Measurements from ENCODE around the gene KRT84. TPM values are rescaled to one million over a fixed set of nuclear protein-coding genes. Genes with fewer than 3 reads are reported as not detected.

Gene KRT84
- total RNA-seq, 1 experiment from 2014 or later: not detected

DNA sequence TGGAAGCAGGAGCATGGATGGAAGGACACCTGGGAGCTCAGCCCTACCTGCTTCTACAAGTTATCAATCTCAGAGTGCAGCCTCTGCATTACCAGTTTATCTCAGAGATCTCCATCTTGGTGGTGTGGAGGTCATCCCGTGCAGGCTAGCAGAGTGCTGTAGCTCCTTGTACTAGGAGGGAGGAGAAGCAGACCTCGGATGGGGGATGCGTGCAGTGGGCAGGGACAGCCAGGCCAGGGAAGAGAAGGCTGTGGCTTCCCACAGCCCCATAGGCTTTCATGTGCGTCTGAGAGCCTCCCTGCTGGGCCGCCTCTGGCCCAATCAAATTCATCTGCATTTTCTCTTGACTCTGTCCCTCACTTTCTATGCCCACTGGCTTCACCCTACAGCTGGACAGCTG, 29.5 kb upstream of the KRT84 start (continued):
- no peak for TF ChIP-seq ZNF532 (CRISPR knock-in tag; IDR thresholded peaks at IDR 0.05; ENCODE audit: borderline replicate concordance)
- TF ChIP-seq ESRRA (CRISPR knock-in tag; IDR thresholded peaks at IDR 0.05; ENCODE audit: borderline replicate concordance): no peak
- TF ChIP-seq, protein P1, sequence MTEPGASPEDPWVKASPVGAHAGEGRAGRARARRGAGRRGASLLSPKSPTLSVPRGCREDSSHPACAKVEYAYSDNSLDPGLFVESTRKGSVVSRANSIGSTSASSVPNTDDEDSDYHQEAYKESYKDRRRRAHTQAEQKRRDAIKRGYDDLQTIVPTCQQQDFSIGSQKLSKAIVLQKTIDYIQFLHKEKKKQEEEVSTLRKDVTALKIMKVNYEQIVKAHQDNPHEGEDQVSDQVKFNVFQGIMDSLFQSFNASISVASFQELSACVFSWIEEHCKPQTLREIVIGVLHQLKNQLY (CRISPR knock-in tag; IDR thresholded peaks at IDR 0.05): no peak
- TF ChIP-seq ZNF121 (CRISPR knock-in tag; IDR thresholded peaks at IDR 0.05): no peak

GRCh38 chr12:52413782-52414345, 28.4 kb upstream of the KRT84 start:
- Mint-ChIP-seq H3K27me3 (ENCODE audit: low read depth) (no peaks in the 10 kb centered on the region), H3K36me3 (peaks cover 3% of the 10 kb centered on the region; the same call in 1 of the 2 replicates), H3K4me1 (peaks cover 9% of the 10 kb centered on the region), H3K27ac (no peak overlapping the region), H3K4me3 (no peak overlapping the region), H3K9me3 (peaks cover 7% of the 10 kb centered on the region)
- POLR2A ChIA-PET: no interaction called here
- DNase-seq (ENCODE audit: low spot score): peak; percentile 43
- CTCF ChIA-PET: interaction anchor here (0.5 to 5.4 kb wide), 27 partner anchors 9 to 476 kb away, joined by 3 to 35 read pairs (median 4); no protein-coding TSS in a partner anchor
- ATAC-seq: peak; percentile 80
- TF ChIP-seq, protein P1 (CRISPR knock-in tag; IDR thresholded peaks at IDR 0.05): no peak
- TF ChIP-seq SMAD3 (CRISPR knock-in tag; IDR thresholded peaks at IDR 0.05; ENCODE audit: borderline replicate concordance) (no peak), NFATC4 (CRISPR knock-in tag; IDR thresholded peaks at IDR 0.05) (no peak), GRHL2 (CRISPR knock-in tag; IDR thresholded peaks at IDR 0.05; ENCODE audit: insufficient replicate concordance, severe bottlenecking) (no peak), FOXJ3 (CRISPR knock-in tag; IDR thresholded peaks at IDR 0.05; ENCODE audit: borderline replicate concordance) (no peak), ZNF232 (CRISPR knock-in tag; IDR thresholded peaks at IDR 0.05) (no peak), AR (CRISPR knock-in tag; IDR thresholded peaks at IDR 0.05) (no peak), STAT6 (CRISPR knock-in tag; conservative IDR thresholded peaks at IDR 0.05; ENCODE audit: low read depth) (no peak), KAT7 (CRISPR knock-in tag; IDR thresholded peaks at IDR 0.05; ENCODE audit: borderline replicate concordance) (no peak), SP1 (CRISPR knock-in tag; conservative IDR thresholded peaks at IDR 0.05) (no peak), ESRRA (CRISPR knock-in tag; IDR thresholded peaks at IDR 0.05; ENCODE audit: borderline replicate concordance) (no peak), MAX (CRISPR knock-in tag; IDR thresholded peaks at IDR 0.05) (no peak), NR1H2 (CRISPR knock-in tag; IDR thresholded peaks at IDR 0.05) (no peak), ZNF219 (CRISPR knock-in tag; IDR thresholded peaks at IDR 0.05; ENCODE audit: borderline replicate concordance) (no peak)
- TF ChIP-seq, protein P2, sequence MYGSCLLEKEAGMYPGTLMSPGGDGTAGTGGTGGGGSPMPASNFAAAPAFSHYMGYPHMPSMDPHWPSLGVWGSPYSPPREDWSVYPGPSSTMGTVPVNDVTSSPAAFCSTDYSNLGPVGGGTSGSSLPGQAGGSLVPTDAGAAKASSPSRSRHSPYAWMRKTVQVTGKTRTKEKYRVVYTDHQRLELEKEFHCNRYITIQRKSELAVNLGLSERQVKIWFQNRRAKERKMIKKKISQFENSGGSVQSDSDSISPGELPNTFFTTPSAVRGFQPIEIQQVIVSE (CRISPR knock-in tag; IDR thresholded peaks at IDR 0.05; ENCODE audit: borderline replicate concordance): no peak
- TF ChIP-seq, protein P3, sequence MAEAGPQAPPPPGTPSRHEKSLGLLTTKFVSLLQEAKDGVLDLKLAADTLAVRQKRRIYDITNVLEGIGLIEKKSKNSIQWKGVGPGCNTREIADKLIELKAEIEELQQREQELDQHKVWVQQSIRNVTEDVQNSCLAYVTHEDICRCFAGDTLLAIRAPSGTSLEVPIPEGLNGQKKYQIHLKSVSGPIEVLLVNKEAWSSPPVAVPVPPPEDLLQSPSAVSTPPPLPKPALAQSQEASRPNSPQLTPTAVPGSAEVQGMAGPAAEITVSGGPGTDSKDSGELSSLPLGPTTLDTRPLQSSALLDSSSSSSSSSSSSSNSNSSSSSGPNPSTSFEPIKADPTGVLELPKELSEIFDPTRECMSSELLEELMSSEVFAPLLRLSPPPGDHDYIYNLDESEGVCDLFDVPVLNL (CRISPR knock-in tag; IDR thresholded peaks at IDR 0.05; ENCODE audit: borderline replicate concordance, low read depth): no peak
- TF ChIP-seq, protein P4, sequence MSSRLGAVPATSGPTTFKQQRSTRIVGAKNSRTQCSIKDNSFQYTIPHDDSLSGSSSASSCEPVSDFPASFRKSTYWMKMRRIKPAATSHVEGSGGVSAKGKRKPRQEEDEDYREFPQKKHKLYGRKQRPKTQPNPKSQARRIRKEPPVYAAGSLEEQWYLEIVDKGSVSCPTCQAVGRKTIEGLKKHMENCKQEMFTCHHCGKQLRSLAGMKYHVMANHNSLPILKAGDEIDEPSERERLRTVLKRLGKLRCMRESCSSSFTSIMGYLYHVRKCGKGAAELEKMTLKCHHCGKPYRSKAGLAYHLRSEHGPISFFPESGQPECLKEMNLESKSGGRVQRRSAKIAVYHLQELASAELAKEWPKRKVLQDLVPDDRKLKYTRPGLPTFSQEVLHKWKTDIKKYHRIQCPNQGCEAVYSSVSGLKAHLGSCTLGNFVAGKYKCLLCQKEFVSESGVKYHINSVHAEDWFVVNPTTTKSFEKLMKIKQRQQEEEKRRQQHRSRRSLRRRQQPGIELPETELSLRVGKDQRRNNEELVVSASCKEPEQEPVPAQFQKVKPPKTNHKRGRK (CRISPR knock-in tag; IDR thresholded peaks at IDR 0.05; ENCODE audit: borderline replicate concordance): no peak

Data from WTC11 (cell line).